Psoas muscle (tissue), 8 donors: ENCODE measurements around the gene EPB41L1. TPM values are rescaled to one million over a fixed set of nuclear protein-coding genes. Genes with fewer than 3 reads are reported as not detected.

Experiments used
- ATAC-seq, 4 donors: fragments of 200-7000 bp; cut with Tn5 transposase; one replicate each; pipeline ENCODE4 v1.9.1; 2020; ENCODE audit warnings: moderate library complexity in 3 of 4, mild to moderate bottlenecking in 2 of 4
- DNase-seq, 2 donors: peaks; one replicate each; pipeline ENCODE4 v3.0.0-alpha.2; 2020
- H3K27ac ChIP-seq: fragments of 200-600 bp; one replicate; pipeline ENCODE4 v1.8.0; 2022
- H3K27me3 ChIP-seq, 3 donors: fragments of 200-600 bp in 1 of 3; one replicate each; pipeline versions ENCODE4 v1.6.1 to v1.8.0; 2013 to 2022; ENCODE audit warnings: low read length in 2 of 3, mild to moderate bottlenecking in 2 of 3, moderate library complexity in 1 of 3; ENCODE audit not compliant: insufficient read depth in 3 of 3
- H3K36me3 ChIP-seq, 2 donors: fragments of 200-600 bp in 1 of 2; one replicate each; pipeline versions ENCODE4 v1.6.1 to v1.8.0; 2013 to 2022; ENCODE audit warnings: low read depth in 1 of 2, mild to moderate bottlenecking in 1 of 2, moderate library complexity in 1 of 2; ENCODE audit not compliant: insufficient read depth in 1 of 2
- H3K4me1 ChIP-seq: fragments of 200-600 bp; one replicate; pipeline ENCODE4 v1.8.0; 2022
- H3K4me3 ChIP-seq: fragments of 200-600 bp; one replicate; pipeline ENCODE4 v1.8.0; 2022; ENCODE audit warnings: mild to moderate bottlenecking
- H3K9me3 ChIP-seq: fragments of 200-600 bp; one replicate; pipeline ENCODE4 v1.8.0; 2022
- CTCF ChIP-seq: fragments of 200-600 bp; IDR thresholded peaks from one replicate; pipeline ENCODE4 v1.8.0; 2022; ENCODE audit warnings: antibody characterized with exemption
- WGBS, 3 donors: extraction: QIAGEN DNeasy Blood & Tissue Kit; methylation state at CpG; one replicate each; pipeline versions ENCODE4 v1.1.6 to v1.1.7; 2013; 5-methylcytosine and 5-hydroxymethylcytosine counted together
- intact Hi-C, 2 donors: fragments of 100-400 bp; cut with DNase I; formaldehyde crosslinking; loops; one replicate each; pipeline versions ENCODE4 v1.11.0 to v1.14.2; 2022
- long read RNA-seq, 2 donors: library from polyadenylated mRNA; unstranded; transcript quantifications; one replicate each; pipeline ENCODE4 v2.0.0, GENCODE V29; 2021
- polyA plus RNA-seq, 3 donors: library from polyadenylated mRNA; stranded (reverse); fragments of 200-250 nt; gene quantifications; one replicate each; pipeline ENCODE4 v1.2.3, GENCODE V29; 2013
- total RNA-seq, 4 donors: library from RNA; stranded (reverse); fragmentation: NEBNext Ultra II Directional in 2 of 4; extraction: Animal tissue kit (Norgen Biotek cat#: 25700) in 2 of 4; gene quantifications; one replicate each; pipeline versions ENCODE4 v1.2.1 to v1.2.4, GENCODE V29; 2021 to 2023
- donor health status: healthy with polysubstance abuse.
- donor health status: DM: no; HTN: no; CAD: no; lungs with moderate emphysema.
- donor health status: Bipolar disorder and iron deficiency.
- donor health status: healthy.
- donor health status: DM: yes; HTN: yes; CAD: no.
- donor health status: DM: no; HTN: no; CAD: no.
- donor health status: DM: no; HTN: no; CAD: no.
- donor health status: DM: yes; HTN: yes; CAD: no.

Gene EPB41L1
- total RNA-seq (10 to 100 TPM in 2 of 4 donors, 1 to 10 TPM in 2; 9.1 to 24.1 (median 9.9) TPM), polyA plus RNA-seq (1 to 10 TPM; 4.2 to 4.9 (median 4.2) TPM)
- long read RNA-seq, donor 1, partial matches to known transcripts: 0 of 4 reads
- long read RNA-seq, donor 1, other reads (novel, unspliced or antisense): 4 of 4 reads
- long read RNA-seq, donor 2, partial matches to known transcripts: 1 of 7 reads
- long read RNA-seq, donor 2, other reads (novel, unspliced or antisense): 6 of 7 reads

- no peaks in the 10 kb centered on the region for H3K9me3 ChIP-seq
- peak within 1 kb of the TSS; percentile 72 for H3K4me3 ChIP-seq
- no peaks in the 10 kb centered on the region for H3K27me3 ChIP-seq
- intact Hi-C loops: loop anchor here (5.0 kb wide), 2 partner anchors 42 to 287 kb away; no protein-coding TSS in a partner anchor
- H3K36me3 ChIP-seq: no peaks in the 10 kb centered on the region
- peak within 1 kb of the TSS; percentile 36 for H3K27ac ChIP-seq
- no peak for TF ChIP-seq CTCF
- ATAC-seq (peak in 3 of 4 donors; percentile 3 to 8 (median 5)), DNase-seq (peak in 1 of 2 donors; percentile 24)
- WGBS, 3 donors: 11 to 20% (median 12%) methylated on average over 34 to 51 of the region's 51 CpGs
- H3K4me1 ChIP-seq: peaks cover 6% of the 10 kb centered on the region
Measured at GRCh38 chr20:36154700-36155628, at the start of gene EPB41L1. Gene EPB41L1 (plus strand): TSS chr20:36154740. CDS start chr20:36173778, 19,038 bp downstream.

GRCh38 chr20:36104856-36105255 lies 49.7 kb upstream of the EPB41L1 start:
- ATAC-seq: no peak
- Histone ChIP-seq H3K27ac (no peak overlapping the region), H3K36me3 (no peaks in the 10 kb centered on the region), H3K27me3 (no peaks in the 10 kb centered on the region), H3K4me3 (no peak overlapping the region), H3K9me3 (no peaks in the 10 kb centered on the region), H3K4me1 (no peaks in the 10 kb centered on the region)
- 93 to 96% (median 95%) methylated on average over 10 of the region's 10 CpGs for WGBS, 3 donors
- DNase-seq: no peak
- no peak for TF ChIP-seq CTCF
- intact Hi-C loops: no loop called here

GRCh38 chr20:36105711-36106226 lies 48.8 kb upstream of the EPB41L1 start:
- no peak for DNase-seq
- no peak overlapping the region for H3K4me3 ChIP-seq
- H3K9me3 ChIP-seq: no peaks in the 10 kb centered on the region
- no peaks in the 10 kb centered on the region for H3K27me3 ChIP-seq
- H3K27ac ChIP-seq: no peak overlapping the region
- H3K4me1 ChIP-seq: no peaks in the 10 kb centered on the region
- WGBS, 3 donors: 25 to 85% (median 60%) methylated on average over 1 of the region's 1 CpG
- H3K36me3 ChIP-seq: no peaks in the 10 kb centered on the region
- intact Hi-C loops: no loop called here
- TF ChIP-seq CTCF: no peak
- ATAC-seq: no peak

- H3K9me3 ChIP-seq: no peaks in the 10 kb centered on the region
- H3K27me3 ChIP-seq: no peaks in the 10 kb centered on the region
- no peaks in the 10 kb centered on the region for H3K4me1 ChIP-seq
- 86 to 92% (median 89%) methylated on average over 5 of the region's 5 CpGs for WGBS, 3 donors
- TF ChIP-seq CTCF: no peak
- intact Hi-C loops: no loop called here
- no peaks in the 10 kb centered on the region for H3K36me3 ChIP-seq
- no peak overlapping the region for H3K27ac ChIP-seq
- DNase-seq (no peak), ATAC-seq (no peak)
- no peak overlapping the region for H3K4me3 ChIP-seq
Measured at GRCh38 chr20:36106606-36107005, 47.9 kb upstream of the EPB41L1 start.
